Measurements from ENCODE around the gene HOXB3. TPM values are rescaled to one million over a fixed set of nuclear protein-coding genes. Genes with fewer than 3 reads are reported as not detected.

The HOXB3 gene
- total and polyA plus RNA-seq, 2 of the 13 experiments (the other 11 are each of a cell fraction or from before 2014, with no cell fraction given), result not detected

DNA sequence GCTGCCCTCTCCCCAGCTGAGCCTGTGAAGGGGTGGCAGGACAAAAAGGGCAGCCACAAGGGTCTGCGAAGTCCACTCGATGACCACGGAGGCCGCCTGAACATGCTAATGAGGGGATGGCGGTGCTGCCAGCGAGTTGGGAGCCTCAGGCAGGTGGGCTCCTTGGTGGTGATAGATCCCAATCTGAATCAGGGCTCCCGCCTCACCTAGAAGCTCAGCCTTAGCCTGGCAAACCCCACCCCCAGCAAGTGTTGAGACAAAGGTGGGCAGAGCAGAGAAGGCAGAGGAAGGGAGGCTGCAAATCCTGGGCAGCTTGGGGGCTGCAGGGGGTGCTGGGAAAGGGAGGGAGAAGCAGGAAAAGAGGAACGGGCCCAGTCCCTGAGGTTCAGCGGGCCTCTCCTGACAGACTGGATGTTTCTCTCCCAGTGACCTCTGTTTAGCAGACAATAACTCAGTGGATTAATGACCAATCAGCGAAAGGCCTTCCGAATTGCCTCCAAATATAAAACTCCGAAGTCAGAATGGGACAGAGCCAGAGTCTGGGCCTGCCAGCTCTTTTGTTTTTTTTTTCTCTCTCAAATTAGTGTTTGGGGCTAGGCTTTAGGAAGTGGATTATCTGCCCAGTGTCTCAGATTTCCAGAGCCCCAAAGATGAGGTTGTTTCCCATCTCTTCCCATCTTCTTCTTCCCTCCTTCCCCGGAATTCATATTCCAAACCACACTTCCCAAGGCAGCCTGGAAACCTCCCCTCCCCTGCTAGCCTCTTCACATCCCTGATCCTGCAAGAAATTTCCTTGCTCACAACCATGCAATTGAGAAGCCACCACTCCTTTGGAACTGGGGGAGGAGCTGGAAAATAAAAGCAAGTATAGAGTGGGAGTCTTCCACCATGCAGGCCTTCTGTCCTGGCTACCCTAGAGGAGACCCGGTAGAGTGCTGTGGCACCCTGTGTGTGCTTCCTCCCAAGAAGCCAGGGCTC, 29.9 kb downstream of the HOXB3 start (continued):
- TF ChIP-seq IKZF5 (CRISPR knock-in tag; IDR thresholded peaks at IDR 0.05) (no peak), ZNF7 (CRISPR knock-in tag; IDR thresholded peaks at IDR 0.05) (no peak), PRDM4 (CRISPR knock-in tag; IDR thresholded peaks at IDR 0.05; ENCODE audit: borderline replicate concordance) (no peak), CENPT (CRISPR knock-in tag; IDR thresholded peaks at IDR 0.05; ENCODE audit: low read depth) (no peak), SIN3B (IDR thresholded peaks at IDR 0.05; ENCODE audit: low read length) (no peak), PTBP1 (IDR thresholded peaks at IDR 0.05; ENCODE audit: low read depth, low read length, poor library complexity, severe bottlenecking) (no peak), AGO1 (IDR thresholded peaks at IDR 0.05; ENCODE audit: low read depth, low read length, poor library complexity, severe bottlenecking) (no peak), MAF1 (CRISPR knock-in tag; IDR thresholded peaks at IDR 0.05; ENCODE audit: borderline replicate concordance) (no peak)
